Measurements from ENCODE around the gene SLC43A3.

The SLC43A3 gene

DNA sequence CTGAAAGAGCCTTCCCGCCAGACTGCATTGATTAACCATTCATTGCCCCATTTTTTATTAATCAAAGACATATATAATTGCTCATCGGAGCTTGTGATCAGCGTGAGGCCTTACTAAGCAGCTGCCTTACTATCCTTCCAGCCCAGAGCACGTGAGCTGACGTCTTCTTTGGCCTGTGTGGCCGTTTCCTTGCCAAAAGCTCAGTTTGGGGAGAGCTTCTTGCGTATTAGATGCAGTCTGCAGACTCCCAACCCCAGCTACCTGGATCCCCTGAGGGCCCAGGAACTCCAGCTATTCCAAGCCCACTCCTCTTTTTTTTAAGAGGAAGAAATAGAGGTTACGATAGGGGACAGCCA, 784 bp upstream of the SLC43A3 start:
- Histone ChIP-seq H3K36me3 (ENCODE audit: control insufficient read depth, low read length) (peaks cover 40% of the 10 kb centered on the region), H3K79me2 (ENCODE audit: control insufficient read depth, low read length) (peaks cover 42% of the 10 kb centered on the region), H3K4me2 (ENCODE audit: low read length) (peak overlapping the region; percentile 100), H3K4me1 (ENCODE audit: control insufficient read depth, low read length) (peaks cover 39% of the 10 kb centered on the region), H4K20me1 (ENCODE audit: control insufficient read depth, insufficient read depth, low read depth, low read length) (peaks cover 10% of the 10 kb centered on the region), H3K9me2 (replicated peaks; ENCODE audit: control insufficient read depth, low read length) (no peaks in the 10 kb centered on the region), H3K4me3 (ENCODE audit: low read length) (peak overlapping the region; percentile 81), H3K27me3 (ENCODE audit: control insufficient read depth, low read length) (no peaks in the 10 kb centered on the region), H3K27ac (ENCODE audit: low read depth, low read length) (no peak overlapping the region), H3K9me3 (ENCODE audit: control insufficient read depth, insufficient read depth, low read length) (no peaks in the 10 kb centered on the region), H3F3A (ENCODE audit: control insufficient read depth, insufficient read depth) (no peaks in the 10 kb centered on the region)
- TF ChIP-seq EZH2phosphoT487 (IDR thresholded peaks at IDR 0.05; ENCODE audit: borderline replicate concordance, low read length): no peak
- TF ChIP-seq, protein P1, sequence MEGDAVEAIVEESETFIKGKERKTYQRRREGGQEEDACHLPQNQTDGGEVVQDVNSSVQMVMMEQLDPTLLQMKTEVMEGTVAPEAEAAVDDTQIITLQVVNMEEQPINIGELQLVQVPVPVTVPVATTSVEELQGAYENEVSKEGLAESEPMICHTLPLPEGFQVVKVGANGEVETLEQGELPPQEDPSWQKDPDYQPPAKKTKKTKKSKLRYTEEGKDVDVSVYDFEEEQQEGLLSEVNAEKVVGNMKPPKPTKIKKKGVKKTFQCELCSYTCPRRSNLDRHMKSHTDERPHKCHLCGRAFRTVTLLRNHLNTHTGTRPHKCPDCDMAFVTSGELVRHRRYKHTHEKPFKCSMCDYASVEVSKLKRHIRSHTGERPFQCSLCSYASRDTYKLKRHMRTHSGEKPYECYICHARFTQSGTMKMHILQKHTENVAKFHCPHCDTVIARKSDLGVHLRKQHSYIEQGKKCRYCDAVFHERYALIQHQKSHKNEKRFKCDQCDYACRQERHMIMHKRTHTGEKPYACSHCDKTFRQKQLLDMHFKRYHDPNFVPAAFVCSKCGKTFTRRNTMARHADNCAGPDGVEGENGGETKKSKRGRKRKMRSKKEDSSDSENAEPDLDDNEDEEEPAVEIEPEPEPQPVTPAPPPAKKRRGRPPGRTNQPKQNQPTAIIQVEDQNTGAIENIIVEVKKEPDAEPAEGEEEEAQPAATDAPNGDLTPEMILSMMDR (IDR thresholded peaks at IDR 0.05; ENCODE audit: low read depth, low read length, poor library complexity, severe bottlenecking): no peak

DNA sequence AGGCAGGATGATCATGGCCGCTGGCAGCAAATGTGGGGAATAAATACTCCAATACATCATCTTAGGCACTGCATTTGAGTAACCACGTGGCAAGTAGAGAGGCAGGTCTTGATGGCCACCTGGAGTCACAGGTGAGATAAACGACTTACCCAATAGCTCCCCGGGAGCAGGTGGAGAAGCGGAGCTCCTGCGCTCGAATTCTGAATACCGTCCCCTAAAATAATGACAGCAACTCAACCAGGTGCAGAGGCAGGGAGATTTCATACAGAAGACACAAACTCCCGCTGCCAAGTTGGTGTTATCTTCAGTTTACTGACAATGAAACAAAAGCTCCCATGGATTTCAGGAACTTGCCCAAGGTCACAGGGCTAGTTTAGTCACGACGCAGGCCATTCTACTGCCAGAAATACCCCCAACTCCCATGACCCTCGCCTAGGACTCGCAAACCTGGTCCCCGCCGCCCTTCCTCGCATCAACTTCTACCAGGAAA, 437 bp downstream of the SLC43A3 start:
- Histone ChIP-seq H3K9me2 (replicated peaks; ENCODE audit: control insufficient read depth, low read length) (no peaks in the 10 kb centered on the region), H3K36me3 (ENCODE audit: control insufficient read depth, low read length) (peaks cover 53% of the 10 kb centered on the region), H3K27ac (ENCODE audit: low read depth, low read length) (peak overlapping the region; percentile 76), H4K20me1 (ENCODE audit: control insufficient read depth, insufficient read depth, low read depth, low read length) (peaks cover 10% of the 10 kb centered on the region), H3K4me2 (ENCODE audit: low read length) (peak overlapping the region; percentile 100), H3K9me3 (ENCODE audit: control insufficient read depth, insufficient read depth, low read length) (no peaks in the 10 kb centered on the region), H3F3A (ENCODE audit: control insufficient read depth, insufficient read depth) (no peaks in the 10 kb centered on the region), H3K79me2 (ENCODE audit: control insufficient read depth, low read length) (peaks cover 54% of the 10 kb centered on the region), H3K4me3 (ENCODE audit: low read length) (peak overlapping the region; percentile 81), H3K4me1 (ENCODE audit: control insufficient read depth, low read length) (peaks cover 47% of the 10 kb centered on the region), H3K27me3 (ENCODE audit: control insufficient read depth, low read length) (no peaks in the 10 kb centered on the region)
- TF ChIP-seq EZH2phosphoT487 (IDR thresholded peaks at IDR 0.05; ENCODE audit: borderline replicate concordance, low read length): no peak
- TF ChIP-seq, protein P1 (IDR thresholded peaks at IDR 0.05; ENCODE audit: low read depth, low read length, poor library complexity, severe bottlenecking): no peak

DNA sequence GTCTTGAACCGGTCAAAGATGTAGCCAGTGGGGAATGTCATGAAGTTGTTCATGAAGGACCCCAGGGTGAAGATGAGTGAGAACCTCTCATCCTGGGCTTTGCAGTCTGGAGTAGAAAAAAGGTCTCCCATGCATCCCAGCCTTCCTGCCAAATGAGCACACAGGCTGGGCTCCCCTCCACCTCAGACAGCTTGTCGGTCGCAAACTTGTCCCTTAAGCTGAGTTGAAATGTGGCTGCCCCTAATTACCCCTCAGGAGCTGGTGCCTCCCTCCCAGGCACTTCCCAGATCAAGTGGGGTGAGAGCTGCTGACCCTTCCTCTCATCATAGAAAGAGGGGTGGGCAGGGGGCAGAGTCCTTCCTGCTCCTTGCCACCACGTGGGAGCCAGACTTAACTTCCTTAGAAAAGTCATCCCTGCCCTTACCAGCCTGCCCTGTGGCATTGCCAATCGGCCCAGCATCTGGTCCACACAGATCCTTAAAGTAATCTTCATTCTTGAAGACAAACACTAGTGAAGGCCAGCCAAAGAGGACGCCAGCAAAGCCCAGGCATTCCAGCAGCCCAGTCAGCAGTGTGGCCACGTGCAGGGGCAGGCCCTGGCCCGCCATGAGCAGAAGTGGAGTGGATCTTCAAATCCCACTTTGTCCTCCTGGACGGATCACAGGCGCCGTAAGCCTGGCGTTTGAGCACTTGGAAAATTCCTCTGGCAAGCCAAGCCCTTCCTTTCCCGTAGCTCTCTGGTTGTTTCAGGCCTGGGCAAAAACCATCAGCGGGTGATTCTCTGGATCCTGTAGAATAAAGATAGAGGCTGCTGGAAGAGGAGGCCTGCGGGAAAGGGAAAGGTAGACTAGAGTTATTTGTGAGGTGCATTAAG, 1.1 kb downstream of the SLC43A3 start:
- H3K27me3 ChIP-seq (ENCODE audit: control insufficient read depth, low read length): no peaks in the 10 kb centered on the region
- no peaks in the 10 kb centered on the region for H3K9me2 ChIP-seq (replicated peaks; ENCODE audit: control insufficient read depth, low read length)
- no peaks in the 10 kb centered on the region for H3K9me3 ChIP-seq (ENCODE audit: control insufficient read depth, insufficient read depth, low read length)
- H3K79me2 ChIP-seq (ENCODE audit: control insufficient read depth, low read length): peaks cover 61% of the 10 kb centered on the region
- H3K27ac ChIP-seq (ENCODE audit: low read depth, low read length): peak overlapping the region; percentile 76
- peaks cover 10% of the 10 kb centered on the region for H4K20me1 ChIP-seq (ENCODE audit: control insufficient read depth, insufficient read depth, low read depth, low read length)
- peaks cover 52% of the 10 kb centered on the region for H3K4me1 ChIP-seq (ENCODE audit: control insufficient read depth, low read length)
- H3K4me3 ChIP-seq (ENCODE audit: low read length): peak overlapping the region; percentile 81
- H3K4me2 ChIP-seq (ENCODE audit: low read length): peak overlapping the region; percentile 100
- H3K36me3 ChIP-seq (ENCODE audit: control insufficient read depth, low read length): peaks cover 59% of the 10 kb centered on the region
- no peaks in the 10 kb centered on the region for H3F3A ChIP-seq (ENCODE audit: control insufficient read depth, insufficient read depth)
- TF ChIP-seq, protein P1 (IDR thresholded peaks at IDR 0.05; ENCODE audit: low read depth, low read length, poor library complexity, severe bottlenecking): no peak
- TF ChIP-seq EZH2phosphoT487 (IDR thresholded peaks at IDR 0.05; ENCODE audit: borderline replicate concordance, low read length): no peak

Data from DOHH2 (cell line).